Activated CD4-positive, alpha-beta T cell treated with anti-CD3 and anti-CD28 coated beads, Interleukin-2, amount 50 U/mL, for 24 hours (primary cell): ENCODE results near the gene EIF2B1.

Experiments
- DNase-seq, 2 donors: peaks; one replicate each; pipeline ENCODE4 v3.0.0-alpha.2; 2020; ENCODE audit warnings: low read depth in 1 of 2, low spot score in 1 of 2

EIF2B1 gene

GRCh38 chr12:123633379-123634141 is at the start of gene EIF2B1, which contains the start of gene GTF2H3:
EIF2B1 (minus strand) TSS chr12:123633686; CDS start chr12:123633557, 129 bp downstream.
GTF2H3 (plus strand) TSS chr12:123633829; CDS start chr12:123633860, 31 bp downstream.
- DNase-seq, result peak; percentile 94 to 96

GRCh38 chr12:123681605-123682004 is 48.1 kb upstream of the EIF2B1 start:
- DNase-seq, result no peak

- DNase-seq, result no peak
Measured at GRCh38 chr12:123678981-123679380, 45.5 kb upstream of the EIF2B1 start.

- DNase-seq, result no peak
Measured at GRCh38 chr12:123676616-123677320, 43.3 kb upstream of the EIF2B1 start.

- DNase-seq, result no peak
Measured at GRCh38 chr12:123675436-123675835, 42.0 kb upstream of the EIF2B1 start.

- DNase-seq, result no peak
Measured at GRCh38 chr12:123671876-123672275, 38.4 kb upstream of the EIF2B1 start.

- DNase-seq, result peak; percentile 80 to 88
Measured at GRCh38 chr12:123670882-123671728, 37.6 kb upstream of the EIF2B1 start, which contains the start of gene TCTN2. TCTN2 (plus strand) TSS chr12:123671113; CDS start chr12:123671241, 128 bp downstream.

- no peak for DNase-seq
Measured at GRCh38 chr12:123667771-123668170, 34.3 kb upstream of the EIF2B1 start.

GRCh38 chr12:123659996-123660727 is 26.7 kb upstream of the EIF2B1 start:
- DNase-seq, result no peak

GRCh38 chr12:123657211-123657610 is 23.7 kb upstream of the EIF2B1 start:
- no peak for DNase-seq

GRCh38 chr12:123656392-123656791 is 22.9 kb upstream of the EIF2B1 start:
- DNase-seq, result no peak

GRCh38 chr12:123655420-123655819 is 21.9 kb upstream of the EIF2B1 start:
- DNase-seq, result no peak

- DNase-seq, result no peak
Measured at GRCh38 chr12:123654129-123654701, 20.7 kb upstream of the EIF2B1 start.

GRCh38 chr12:123648401-123648800 is 14.9 kb upstream of the EIF2B1 start:
- no peak for DNase-seq

- DNase-seq, result no peak
Measured at GRCh38 chr12:123645878-123646277, 12.4 kb upstream of the EIF2B1 start.

- no peak for DNase-seq
Measured at GRCh38 chr12:123645380-123645779, 11.9 kb upstream of the EIF2B1 start.

GRCh38 chr12:123643911-123644310 is 10.4 kb upstream of the EIF2B1 start:
- no peak for DNase-seq

- no peak for DNase-seq
Measured at GRCh38 chr12:123634142-123634561, 666 bp upstream of the EIF2B1 start.

GRCh38 chr12:123621619-123622530 is 11.6 kb downstream of the EIF2B1 start:
- DNase-seq, result no peak
